ENCODE results near the gene PHKG2.

PHKG2 gene

GRCh38 chr16:30725418-30725792, 22.8 kb upstream of the PHKG2 start:
- DNase-seq (ENCODE audit: low read depth in 4 of 4, low spot score in 1 of 4) = no peak

GRCh38 chr16:30728321-30728720, 19.9 kb upstream of the PHKG2 start:
- DNase-seq (ENCODE audit: low read depth in 4 of 4, low spot score in 1 of 4) = no peak

- no peak for DNase-seq (ENCODE audit: low read depth in 4 of 4, low spot score in 1 of 4)
Observed at GRCh38 chr16:30728899-30729672, 19.1 kb upstream of the PHKG2 start.

GRCh38 chr16:30731411-30731810, 16.8 kb upstream of the PHKG2 start:
- DNase-seq (ENCODE audit: low read depth in 4 of 4, low spot score in 1 of 4) = no peak

- no peak for DNase-seq (ENCODE audit: low read depth in 4 of 4, low spot score in 1 of 4)
Observed at GRCh38 chr16:30736995-30737793, 11.0 kb upstream of the PHKG2 start.

DNA sequence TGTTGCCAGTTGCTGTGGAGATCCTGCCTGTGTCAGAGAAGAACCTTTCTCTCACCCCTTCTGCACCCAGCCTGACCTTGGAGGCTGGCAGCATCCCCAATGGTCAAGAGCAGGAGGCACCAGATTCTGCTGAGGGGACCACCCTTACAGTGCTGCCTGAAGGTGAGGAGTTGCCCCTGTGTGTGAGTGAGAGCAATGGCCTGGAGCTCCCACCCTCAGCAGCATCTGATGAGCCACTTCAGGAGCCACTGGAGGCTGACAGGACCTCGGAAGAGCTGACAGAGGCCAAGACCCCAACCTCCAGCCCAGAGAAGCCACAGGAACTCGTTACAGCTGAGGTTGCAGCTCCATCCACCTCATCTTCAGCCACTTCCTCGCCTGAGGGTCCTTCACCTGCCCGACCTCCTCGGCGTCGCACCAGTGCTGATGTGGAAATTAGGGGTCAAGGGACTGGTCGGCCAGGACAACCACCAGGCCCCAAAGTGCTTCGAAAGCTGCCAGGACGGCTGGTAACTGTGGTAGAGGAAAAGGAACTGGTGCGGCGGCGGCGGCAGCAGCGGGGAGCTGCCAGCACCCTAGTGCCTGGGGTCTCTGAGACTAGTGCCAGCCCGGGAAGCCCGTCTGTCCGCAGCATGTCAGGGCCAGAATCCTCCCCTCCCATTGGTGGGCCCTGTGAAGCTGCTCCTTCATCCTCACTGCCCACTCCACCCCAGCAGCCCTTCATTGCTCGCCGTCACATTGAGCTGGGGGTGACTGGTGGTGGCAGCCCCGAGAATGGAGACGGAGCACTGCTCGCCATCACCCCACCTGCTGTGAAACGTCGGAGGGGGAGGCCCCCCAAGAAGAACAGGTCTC, 10.2 kb upstream of the PHKG2 start:
- DNase-seq (ENCODE audit: low read depth in 4 of 4, low spot score in 1 of 4) = no peak

DNA sequence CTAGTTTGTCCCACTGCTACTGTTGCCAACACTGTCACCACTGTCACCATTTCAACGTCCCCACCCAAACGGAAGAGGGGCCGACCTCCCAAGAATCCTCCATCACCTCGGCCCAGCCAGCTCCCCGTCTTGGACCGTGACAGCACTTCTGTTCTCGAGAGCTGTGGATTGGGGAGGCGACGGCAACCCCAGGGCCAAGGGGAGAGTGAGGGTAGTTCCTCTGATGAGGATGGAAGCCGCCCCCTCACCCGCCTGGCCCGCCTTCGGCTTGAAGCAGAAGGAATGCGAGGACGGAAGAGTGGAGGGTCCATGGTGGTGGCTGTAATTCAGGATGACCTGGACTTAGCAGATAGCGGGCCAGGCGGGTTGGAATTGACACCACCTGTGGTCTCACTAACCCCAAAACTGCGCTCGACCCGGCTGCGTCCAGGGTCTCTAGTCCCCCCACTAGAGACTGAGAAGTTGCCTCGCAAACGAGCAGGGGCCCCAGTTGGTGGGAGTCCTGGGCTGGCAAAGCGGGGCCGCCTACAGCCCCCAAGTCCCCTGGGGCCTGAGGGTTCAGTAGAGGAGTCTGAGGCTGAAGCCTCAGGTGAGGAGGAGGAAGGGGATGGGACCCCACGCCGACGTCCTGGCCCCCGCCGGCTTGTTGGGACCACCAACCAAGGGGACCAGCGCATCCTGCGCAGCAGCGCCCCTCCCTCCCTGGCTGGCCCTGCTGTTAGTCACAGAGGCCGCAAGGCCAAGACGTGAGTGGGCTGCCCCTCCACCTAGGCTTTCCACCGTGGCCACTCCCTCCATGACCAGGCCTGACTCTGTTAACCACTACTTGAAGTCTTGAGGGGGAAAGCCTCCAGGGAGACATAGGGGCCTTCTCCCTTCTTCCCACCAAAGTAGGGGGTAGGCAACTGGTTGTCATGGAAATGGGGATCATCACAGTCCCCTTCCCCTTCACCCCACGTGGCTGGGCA, 9.0 kb upstream of the PHKG2 start:
- DNase-seq (ENCODE audit: low read depth in 4 of 4, low spot score in 1 of 4) = no peak

GRCh38 chr16:30740364-30741251, 7.6 kb upstream of the PHKG2 start:
- no peak for DNase-seq (ENCODE audit: low read depth in 4 of 4, low spot score in 1 of 4)

DNA sequence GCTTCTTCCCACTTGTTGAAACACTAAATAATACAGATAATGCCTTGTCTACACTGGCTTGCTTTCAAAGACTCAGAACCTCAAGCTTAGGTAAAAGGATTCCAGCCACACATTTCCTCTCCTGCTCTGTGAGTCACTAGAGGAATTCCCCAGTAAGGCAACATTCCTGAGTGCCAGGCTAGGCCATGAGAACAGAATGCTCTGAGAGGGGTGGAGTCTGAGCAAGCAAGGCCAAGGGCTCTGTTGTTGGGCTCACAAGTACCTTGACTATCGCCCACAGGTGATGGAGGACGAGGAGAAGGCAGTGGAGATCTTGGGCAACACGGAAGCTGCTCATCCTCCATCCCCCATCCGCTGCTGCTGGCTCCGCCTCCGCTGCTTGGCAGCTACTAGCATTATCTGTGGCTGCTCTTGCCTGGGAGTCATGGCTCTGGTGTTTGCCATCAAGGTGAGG, 6.7 kb upstream of the PHKG2 start:
- no peak for DNase-seq (ENCODE audit: low read depth in 4 of 4, low spot score in 1 of 4)

GRCh38 chr16:30743716-30744115, 4.5 kb upstream of the PHKG2 start:
- DNase-seq (ENCODE audit: low read depth in 4 of 4, low spot score in 1 of 4) = no peak

- DNase-seq (ENCODE audit: low read depth in 4 of 4, low spot score in 1 of 4) = no peak
Observed at GRCh38 chr16:30744183-30744582, 4.0 kb upstream of the PHKG2 start.

DNA sequence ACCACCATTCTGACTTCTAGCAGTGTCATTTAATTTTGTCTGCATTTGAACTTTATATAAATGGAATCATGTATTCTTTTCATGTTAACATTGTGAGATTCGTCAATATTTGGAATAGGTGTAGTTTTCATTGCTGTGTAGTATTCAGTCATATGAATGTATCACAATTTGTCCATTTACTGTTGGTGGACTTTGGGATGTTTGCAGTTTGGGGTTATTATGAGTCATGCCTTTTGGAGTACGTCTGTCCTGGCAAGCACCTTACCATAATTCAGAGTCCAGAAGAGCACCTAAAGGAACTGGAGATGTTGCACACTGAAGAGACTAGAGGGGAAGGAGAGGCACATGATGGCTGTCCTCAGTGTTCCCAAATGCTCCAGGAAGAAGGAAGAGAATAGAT, 3.1 kb upstream of the PHKG2 start:
- DNase-seq (ENCODE audit: low read depth in 4 of 4, low spot score in 1 of 4) = no peak

GRCh38 chr16:30746638-30747175, 1.5 kb upstream of the PHKG2 start:
- no peak for DNase-seq (ENCODE audit: low read depth in 4 of 4, low spot score in 1 of 4)

GRCh38 chr16:30747331-30747730, 894 bp upstream of the PHKG2 start:
- DNase-seq (ENCODE audit: low read depth in 4 of 4, low spot score in 1 of 4) = no peak

DNA sequence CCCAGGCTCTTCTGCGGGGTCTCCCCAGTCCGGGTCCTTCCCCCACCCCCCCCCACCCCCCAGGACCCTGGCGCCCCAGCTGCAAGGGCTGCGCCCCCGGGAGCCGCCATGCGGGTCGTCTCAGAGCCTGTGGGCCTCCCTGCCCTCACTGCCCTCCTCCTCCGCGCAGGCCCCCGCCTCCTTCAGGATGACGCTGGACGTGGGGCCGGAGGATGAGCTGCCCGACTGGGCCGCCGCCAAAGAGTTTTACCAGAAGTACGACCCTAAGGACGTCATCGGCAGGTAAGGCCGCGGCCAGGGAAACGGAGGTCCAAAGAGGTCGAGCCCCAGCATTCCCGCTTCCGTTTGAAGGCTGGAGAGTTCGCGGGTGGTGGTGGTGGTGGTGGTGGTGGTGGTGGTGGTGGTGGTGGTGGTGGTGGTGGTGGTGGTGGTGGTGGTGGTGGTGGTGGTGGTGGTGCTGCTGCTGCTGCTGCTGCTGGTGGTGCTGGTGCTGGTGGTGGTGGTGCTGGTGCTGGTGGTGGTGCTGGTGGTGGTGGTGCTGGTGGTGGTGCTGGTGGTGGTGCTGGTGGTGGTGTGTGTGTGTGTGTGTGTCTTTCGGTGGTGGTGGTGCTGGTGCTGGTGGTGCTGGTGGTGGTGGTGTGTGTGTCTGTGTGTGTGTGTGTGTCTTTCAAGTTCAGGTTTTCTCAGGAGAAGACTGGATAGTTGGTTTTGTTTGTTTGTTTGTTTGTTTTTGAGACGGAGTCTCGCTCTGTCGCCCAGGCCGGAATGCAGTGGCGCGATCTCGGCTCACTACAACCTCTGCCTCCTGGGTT, 615 bp downstream of the PHKG2 start:
- no peak for DNase-seq (ENCODE audit: low read depth in 4 of 4, low spot score in 1 of 4)

GRCh38 chr16:30750201-30750600, 2.0 kb downstream of the PHKG2 start:
- DNase-seq (ENCODE audit: low read depth in 4 of 4, low spot score in 1 of 4) = no peak

- DNase-seq (ENCODE audit: low read depth in 4 of 4, low spot score in 1 of 4) = no peak
Observed at GRCh38 chr16:30750876-30751465, 2.7 kb downstream of the PHKG2 start.

GRCh38 chr16:30753596-30753995, 5.4 kb downstream of the PHKG2 start:
- DNase-seq (ENCODE audit: low read depth in 4 of 4, low spot score in 1 of 4) = no peak
